Measurements from ENCODE around the gene DHRS3.
"Not testable (repeated sequence)": the region's sequence is repeated elsewhere in the genome, so short reads cannot be mapped to it uniquely, and the experiment has no call there.

Gene DHRS3

DNA sequence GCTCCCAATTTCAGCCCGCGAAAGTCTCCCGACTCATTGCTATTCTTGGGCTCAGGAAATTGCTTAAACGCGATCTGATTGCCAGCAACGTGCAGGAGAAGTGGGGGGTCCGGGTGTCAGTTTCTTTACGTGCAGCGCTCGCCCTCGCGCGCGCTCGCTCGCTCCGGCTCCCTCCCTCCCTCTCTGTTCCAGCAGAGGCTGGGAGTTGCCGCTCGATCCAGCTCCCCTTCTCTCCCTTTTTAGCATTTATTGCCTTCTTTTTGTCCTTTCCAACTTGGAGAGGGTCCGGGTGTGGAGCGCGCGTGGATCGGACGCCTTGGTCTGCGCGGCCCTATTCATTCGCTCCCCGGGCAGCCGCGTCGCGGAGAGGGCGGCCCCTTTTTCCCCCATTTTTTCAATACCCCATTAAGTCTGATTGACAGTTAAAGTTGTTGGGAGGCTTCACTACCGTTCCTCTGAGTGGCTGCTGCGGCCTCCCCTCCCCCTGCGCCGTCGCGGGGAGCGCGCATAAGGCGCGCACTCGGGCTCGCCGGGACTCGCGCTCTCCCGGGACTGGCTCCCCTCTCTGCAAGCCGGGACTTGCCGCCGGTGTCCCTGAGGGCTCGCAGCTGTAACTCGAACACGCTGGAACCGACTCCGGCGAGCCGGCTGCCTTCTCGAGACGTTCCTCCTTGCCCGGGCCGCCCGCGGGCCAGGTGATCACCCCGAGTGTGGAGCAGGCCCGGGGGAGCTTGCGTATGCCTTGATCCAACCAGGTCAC, at the start of gene DHRS3:
TSS of gene DHRS3 (minus strand) at position 310 of the 760 bp plus-strand sequence. CDS start 862 bp downstream, outside the sequence.
- no peak for DNase-seq

GRCh38 chr1:12666141-12666735, 48.2 kb upstream of the DHRS3 start:
- no peak for DNase-seq

- no peak for DNase-seq
Measured at GRCh38 chr1:12665511-12665910, 47.5 kb upstream of the DHRS3 start.

- DNase-seq, result no peak
Measured at GRCh38 chr1:12662556-12662955, 44.5 kb upstream of the DHRS3 start.

DNA sequence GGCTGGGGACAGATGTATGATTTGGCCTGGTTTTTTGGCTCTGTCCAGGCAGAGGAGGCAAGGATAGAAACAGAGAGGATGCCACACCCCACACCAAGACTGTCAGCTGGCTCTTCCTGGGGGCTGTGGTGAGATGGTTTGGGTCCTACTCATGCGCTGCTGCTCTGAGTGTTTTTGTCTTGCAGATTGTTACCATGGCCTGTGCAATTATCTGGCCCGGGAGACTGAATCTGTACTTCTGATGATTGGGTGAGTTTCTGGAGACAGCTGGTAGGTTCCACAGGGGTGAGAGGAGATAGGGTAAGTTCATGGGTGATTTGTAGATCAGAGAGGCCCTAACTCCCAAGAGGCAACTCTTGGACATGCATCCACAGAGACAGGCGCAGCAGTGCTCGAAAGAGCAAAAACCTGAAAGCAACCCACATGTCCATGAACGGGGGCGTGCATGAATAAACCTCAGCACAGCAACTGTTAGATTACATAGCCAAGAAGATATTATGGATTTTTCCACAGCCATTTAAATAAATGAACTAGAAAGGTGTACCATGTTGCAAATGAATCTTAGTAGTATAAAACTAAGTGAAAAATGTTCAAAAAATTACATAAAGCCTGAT, 43.7 kb upstream of the DHRS3 start:
- DNase-seq, result no peak

GRCh38 chr1:12658531-12659453, 40.8 kb upstream of the DHRS3 start:
- DNase-seq, result no peak

GRCh38 chr1:12657885-12658512, 40.0 kb upstream of the DHRS3 start:
- not testable (repeated sequence) for DNase-seq

DNA sequence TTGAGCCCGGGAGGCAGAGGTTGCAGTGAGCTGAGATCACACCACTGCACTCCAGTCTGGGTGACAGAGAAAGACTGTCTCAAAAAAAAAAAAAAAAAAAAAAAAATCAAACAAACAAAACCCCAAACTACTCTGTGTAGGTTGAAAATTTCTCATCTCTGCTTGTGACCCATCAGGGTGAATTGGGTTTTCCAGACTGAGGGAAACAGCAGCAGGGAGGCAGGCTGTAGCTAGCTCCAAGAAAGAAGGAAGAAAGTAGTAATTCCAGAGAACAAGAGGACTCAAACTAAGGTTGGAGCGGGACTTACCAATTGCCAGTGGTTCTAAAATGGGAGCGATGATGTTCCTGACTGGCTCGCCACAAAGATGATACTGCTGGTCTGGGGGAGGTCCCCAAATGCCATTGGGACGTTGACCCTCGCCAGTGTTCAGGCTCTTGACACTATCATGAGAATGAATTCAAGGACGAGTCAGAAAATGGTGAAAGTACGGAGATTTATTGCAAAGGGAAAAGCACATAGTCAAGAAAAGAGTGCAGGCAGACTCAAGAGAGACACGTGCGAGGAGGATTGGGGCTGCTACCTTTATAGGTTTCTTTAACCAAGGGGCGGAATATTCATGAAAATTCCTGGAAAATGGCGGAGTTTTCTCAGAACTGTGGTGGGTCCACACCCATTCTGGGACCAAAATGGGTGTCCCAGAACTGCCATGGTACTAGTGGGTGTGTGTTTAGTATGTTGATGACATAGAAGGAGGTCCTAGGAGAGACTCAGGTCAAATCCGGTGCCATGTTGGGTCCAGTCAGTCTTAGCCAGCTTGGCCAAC, 39.3 kb upstream of the DHRS3 start:
- DNase-seq, result no peak

- no peak for DNase-seq
Measured at GRCh38 chr1:12656575-12656974, 38.6 kb upstream of the DHRS3 start.

DNA sequence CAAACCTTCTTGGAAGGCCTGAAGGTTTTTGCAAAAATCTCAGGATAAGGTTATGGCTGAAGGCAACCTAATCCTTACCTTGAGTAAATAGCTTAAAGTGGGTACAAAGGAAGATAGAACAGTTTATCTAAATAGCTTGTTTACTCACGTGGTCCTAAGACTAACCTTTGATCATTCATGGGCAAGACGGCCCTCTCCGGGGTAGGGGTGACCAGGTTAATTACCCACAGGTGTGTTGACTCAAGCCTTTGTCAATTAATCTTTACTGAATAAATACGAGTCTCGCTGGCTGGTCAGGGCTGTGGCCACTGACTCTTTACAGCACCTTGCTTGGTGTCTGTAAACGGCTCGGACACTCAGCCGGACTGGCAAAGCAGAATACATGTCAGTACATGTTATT, 36.6 kb upstream of the DHRS3 start:
- DNase-seq, result no peak

- DNase-seq, result no peak
Measured at GRCh38 chr1:12654004-12654567, 36.1 kb upstream of the DHRS3 start.

GRCh38 chr1:12649971-12650421, 32.0 kb upstream of the DHRS3 start:
- no peak for DNase-seq

DNA sequence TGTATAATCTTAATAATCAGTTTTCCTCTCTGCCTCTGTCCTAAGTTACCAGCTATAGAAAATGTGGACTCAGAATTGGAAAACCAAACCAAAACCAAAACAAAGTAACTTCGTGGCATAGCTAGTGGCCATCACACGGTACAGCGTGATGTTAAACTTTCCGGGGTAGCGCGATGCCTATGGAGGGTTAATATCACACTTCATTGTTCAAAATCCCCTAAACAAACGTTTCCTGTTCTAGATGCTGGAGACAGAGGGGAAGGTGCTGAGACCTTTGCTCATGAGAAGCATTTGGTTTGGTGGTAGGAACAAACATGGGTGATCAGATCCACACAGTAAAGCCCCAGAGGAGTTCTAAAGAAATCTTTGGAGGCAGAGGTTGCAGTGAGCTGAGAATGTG, 30.7 kb upstream of the DHRS3 start:
- DNase-seq, result no peak

DNA sequence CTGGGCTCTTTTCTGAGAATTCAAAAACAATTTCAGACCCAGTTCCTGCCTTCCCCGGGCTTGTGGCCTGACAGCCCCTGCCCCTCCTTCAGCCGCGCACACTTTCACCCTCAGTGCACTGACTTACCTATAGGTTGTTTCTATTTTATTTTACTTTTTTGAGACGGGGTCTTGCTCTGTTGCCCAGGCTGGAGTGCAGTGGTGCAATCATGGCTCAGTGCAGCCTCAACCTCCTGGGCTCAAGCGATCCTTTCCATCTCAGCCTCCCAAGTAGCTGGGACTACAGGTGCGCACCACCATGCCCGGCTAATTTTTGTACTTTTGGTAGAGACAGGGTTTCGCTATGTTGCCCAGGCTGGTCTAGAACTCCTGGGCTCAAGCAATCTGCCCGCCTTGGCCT, 27.4 kb upstream of the DHRS3 start:
- DNase-seq, result not testable (repeated sequence)

GRCh38 chr1:12644829-12645228, 26.8 kb upstream of the DHRS3 start:
- DNase-seq, result no peak

GRCh38 chr1:12644237-12644636, 26.2 kb upstream of the DHRS3 start:
- DNase-seq, result no peak

GRCh38 chr1:12643785-12644184, 25.8 kb upstream of the DHRS3 start, which contains the start of gene AADACL4:
Gene AADACL4 (plus strand): TSS chr1:12644085. CDS start chr1:12644547, 462 bp downstream.
- DNase-seq, result no peak

DNA sequence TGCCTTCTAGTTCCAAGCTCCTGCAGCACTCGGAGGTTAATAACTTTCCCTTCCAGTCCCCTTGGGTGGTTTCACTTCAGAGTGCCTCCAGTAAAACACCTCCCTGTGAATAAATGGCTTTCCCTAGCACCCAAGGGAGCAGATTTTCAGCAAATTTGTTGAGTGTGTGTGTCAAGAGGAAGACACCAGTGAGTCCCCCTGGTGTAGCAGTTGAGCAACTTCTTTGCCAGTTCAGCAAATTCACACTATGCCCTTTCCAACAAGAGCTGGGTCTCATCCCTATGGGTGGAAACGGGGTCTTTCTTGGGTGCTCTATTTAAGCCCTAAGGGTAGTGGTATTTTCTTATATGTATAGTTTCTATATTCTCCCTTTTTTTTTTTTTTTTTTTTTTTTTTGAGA, 25.1 kb upstream of the DHRS3 start:
- DNase-seq, result no peak

GRCh38 chr1:12640958-12641272, 22.9 kb upstream of the DHRS3 start:
- DNase-seq, result no peak

DNA sequence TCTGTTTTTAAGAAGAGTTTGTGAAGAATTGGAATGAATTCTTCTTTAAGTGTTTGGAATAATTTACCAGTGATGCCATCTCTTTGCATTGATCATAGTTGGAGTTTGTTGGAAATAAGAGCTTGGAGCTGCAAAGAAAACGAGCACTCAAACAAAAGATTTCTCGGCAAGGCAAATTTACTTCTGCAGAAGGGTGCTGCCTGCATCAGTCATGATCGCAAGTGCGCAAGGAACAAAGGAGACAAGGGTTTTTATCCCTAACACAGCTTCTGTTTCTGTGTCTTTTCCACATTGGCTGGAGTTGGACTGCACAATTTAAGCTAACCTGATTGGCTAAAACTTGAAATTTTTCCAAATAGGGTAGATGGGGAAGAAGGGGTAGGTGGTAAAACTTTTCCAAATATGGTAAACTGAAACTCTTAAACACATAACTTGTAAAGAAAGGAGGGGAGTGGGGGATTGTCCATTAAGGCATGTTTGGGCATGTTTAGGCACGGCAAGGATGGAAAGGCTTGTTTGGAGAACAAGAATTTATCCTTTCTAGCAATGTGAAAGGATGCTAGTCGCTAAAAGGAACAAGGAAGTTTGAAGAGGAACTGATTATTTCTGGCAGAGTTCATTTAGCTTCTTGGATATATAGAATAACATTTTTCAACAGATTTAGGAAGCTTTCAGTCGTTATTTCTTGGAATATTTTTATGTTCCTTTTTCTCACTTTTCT, 22.4 kb upstream of the DHRS3 start:
- DNase-seq, result no peak

DNA sequence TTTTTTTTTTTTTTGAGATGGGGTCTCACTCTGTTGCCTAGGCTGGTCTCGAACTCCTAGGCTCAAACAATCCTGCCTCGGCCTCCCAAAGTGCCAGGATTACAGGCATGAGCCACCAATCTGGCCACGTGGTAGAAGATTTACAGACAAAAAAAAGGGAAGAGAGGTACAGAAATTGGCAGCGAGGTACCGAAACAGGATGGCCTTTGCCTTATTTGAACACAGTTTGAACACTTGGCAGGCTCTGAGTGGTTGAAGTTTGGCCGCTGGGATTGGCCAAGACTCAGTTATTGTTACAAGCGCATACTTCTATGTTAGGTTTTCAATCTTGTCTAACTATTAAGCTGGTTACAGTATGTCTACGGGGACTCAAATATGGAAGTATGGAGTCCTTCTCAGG, 19.7 kb upstream of the DHRS3 start:
- no peak for DNase-seq

Measured in GOT3 (cell line).